ENCODE results near the gene CRX. TPM values are rescaled to one million over a fixed set of nuclear protein-coding genes. Genes with fewer than 3 reads are reported as not detected.
"Not testable (repeated sequence)": the region's sequence is repeated elsewhere in the genome, so short reads cannot be mapped to it uniquely, and the experiment has no call there.

CRX gene
- total RNA-seq, 1 experiment from 2014 or later = not detected

DNA sequence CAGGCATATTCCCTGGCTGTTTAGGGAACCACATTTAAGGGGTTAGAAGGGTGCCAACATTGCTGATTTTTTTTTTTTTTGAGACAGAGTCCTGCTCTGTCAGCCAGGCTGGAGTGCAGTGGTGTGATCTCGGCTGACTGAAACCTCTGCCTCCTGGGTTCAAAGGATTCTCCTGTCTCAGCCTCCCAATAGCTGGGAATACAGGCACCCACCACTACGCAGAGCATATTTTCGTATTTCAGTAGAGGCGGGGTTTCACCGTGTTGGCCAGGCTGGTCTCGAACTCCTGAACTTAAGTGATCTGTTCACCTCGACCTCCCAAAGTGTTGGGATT, 7.8 kb upstream of the CRX start:
- H3K4me2 ChIP-seq = no peak overlapping the region
- H4K20me1 ChIP-seq (ENCODE audit: insufficient read depth) = no peaks in the 10 kb centered on the region
- no peak overlapping the region for H3K4me3 ChIP-seq
- ChIA-PET CTCF (interaction anchor here (0.6 to 0.7 kb wide), 2 partner anchors 243 to 680 kb away, joined by 4 to 5 read pairs; no protein-coding TSS in a partner anchor), POLR2A (ENCODE audit: unreplicated experiment) (interaction anchor here (0.7 kb wide), 1 partner anchor 30 kb away, joined by 10 read pairs; no protein-coding TSS in a partner anchor)
- H3K36me3 ChIP-seq (ENCODE audit: low read depth) = no peaks in the 10 kb centered on the region
- TF ChIP-seq CTCF (conservative IDR thresholded peaks at IDR 0.05) = no peak
- TF ChIP-seq EZH2 (IDR thresholded peaks at IDR 0.05; ENCODE audit: low read depth) = no peak
- BruUV-seq (replicated peaks) = no TSS peak
- no peak for DNase-seq
- H3K9me3 ChIP-seq (ENCODE audit: insufficient read depth, low read depth) = no peaks in the 10 kb centered on the region
- H3F3A ChIP-seq (ENCODE audit: insufficient read depth, low read depth) = peaks cover 7% of the 10 kb centered on the region
- no peaks in the 10 kb centered on the region for H3K9me2 ChIP-seq (ENCODE audit: insufficient read depth)
- intact Hi-C loops (cut with micrococcal nuclease; ENCODE audit: unreplicated experiment) = no loop called here
- no peaks in the 10 kb centered on the region for H3K4me1 ChIP-seq (replicated peaks; ENCODE audit: insufficient read depth)
- H2AFZ ChIP-seq = no peak overlapping the region
- no peaks in the 10 kb centered on the region for H3K79me2 ChIP-seq (ENCODE audit: low read depth)
- no peak overlapping the region for H3K27ac ChIP-seq
- peaks cover 20% of the 10 kb centered on the region for H3K27me3 ChIP-seq (ENCODE audit: insufficient read depth, low read depth)

DNA sequence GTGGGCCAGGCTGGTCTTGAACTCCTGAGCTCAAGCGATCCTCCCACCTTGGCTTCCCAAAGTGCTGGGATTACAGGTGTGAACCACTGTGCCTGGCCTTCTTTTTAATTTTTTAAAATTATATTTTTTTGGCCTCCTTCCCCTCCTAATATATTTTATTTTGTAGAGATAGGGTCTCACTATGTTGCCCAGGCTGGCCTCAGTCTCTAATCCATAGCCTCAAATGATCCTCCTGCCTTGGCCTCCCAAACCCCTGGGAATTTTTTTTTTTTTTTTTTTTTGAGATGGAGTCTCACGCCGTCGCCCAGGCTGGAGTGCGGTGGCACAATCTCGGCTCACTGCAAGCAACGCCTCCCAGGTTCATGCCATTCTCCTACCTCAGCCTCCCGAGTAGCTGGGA, 5.5 kb upstream of the CRX start:
- not testable (repeated sequence) for H3K36me3 ChIP-seq (ENCODE audit: low read depth)
- ChIA-PET CTCF (interaction anchor here (0.5 kb wide), 1 partner anchor 803 kb away, joined by 3 read pairs; no protein-coding TSS in a partner anchor), POLR2A (ENCODE audit: unreplicated experiment) (interaction anchor here (0.5 kb wide), 1 partner anchor 70 kb away, joined by 10 read pairs; the partner anchor contains the start of gene SULT2A1)

GRCh38 chr19:47818221-47818620, 3.5 kb upstream of the CRX start:
- H3K9me2 ChIP-seq (ENCODE audit: insufficient read depth); POLR2A ChIA-PET (ENCODE audit: unreplicated experiment); H3K27ac ChIP-seq; H3K9me3 ChIP-seq (ENCODE audit: insufficient read depth, low read depth); H3K4me1 ChIP-seq (replicated peaks; ENCODE audit: insufficient read depth); H3K79me2 ChIP-seq (ENCODE audit: low read depth); CTCF ChIA-PET; H4K20me1 ChIP-seq (ENCODE audit: insufficient read depth); H3K4me2 ChIP-seq; H3F3A ChIP-seq (ENCODE audit: insufficient read depth, low read depth); intact Hi-C loops (cut with micrococcal nuclease; ENCODE audit: unreplicated experiment); BruUV-seq (replicated peaks); H3K36me3 ChIP-seq (ENCODE audit: low read depth); DNase-seq; H3K4me3 ChIP-seq; H2AFZ ChIP-seq: not testable (repeated sequence)
- peaks cover 60% of the 10 kb centered on the region for H3K27me3 ChIP-seq (ENCODE audit: insufficient read depth, low read depth)

More for the DNA sequence above, 5.5 kb upstream of the CRX start:
- H3K27ac ChIP-seq; intact Hi-C loops (cut with micrococcal nuclease; ENCODE audit: unreplicated experiment); H3K9me2 ChIP-seq (ENCODE audit: insufficient read depth); DNase-seq; BruUV-seq (replicated peaks); H3K4me2 ChIP-seq; H4K20me1 ChIP-seq (ENCODE audit: insufficient read depth); H3K79me2 ChIP-seq (ENCODE audit: low read depth); H3K4me3 ChIP-seq; H3K9me3 ChIP-seq (ENCODE audit: insufficient read depth, low read depth); H3F3A ChIP-seq (ENCODE audit: insufficient read depth, low read depth); H2AFZ ChIP-seq; H3K4me1 ChIP-seq (replicated peaks; ENCODE audit: insufficient read depth): not testable (repeated sequence)
- peaks cover 42% of the 10 kb centered on the region for H3K27me3 ChIP-seq (ENCODE audit: insufficient read depth, low read depth)

GRCh38 chr19:47819858-47820257, 1.9 kb upstream of the CRX start:
- POLR2A ChIA-PET (ENCODE audit: unreplicated experiment) = no interaction called here
- intact Hi-C loops (cut with micrococcal nuclease; ENCODE audit: unreplicated experiment) = no loop called here
- CTCF ChIA-PET = interaction anchor here (0.6 kb wide), 1 partner anchor 38 kb away, joined by 8 read pairs; no protein-coding TSS in a partner anchor
- Histone ChIP-seq H3F3A (ENCODE audit: insufficient read depth, low read depth) (no peaks in the 10 kb centered on the region), H3K79me2 (ENCODE audit: low read depth) (no peaks in the 10 kb centered on the region), H3K27ac (no peak overlapping the region), H3K36me3 (ENCODE audit: low read depth) (no peaks in the 10 kb centered on the region), H3K9me3 (ENCODE audit: insufficient read depth, low read depth) (no peaks in the 10 kb centered on the region), H2AFZ (no peak overlapping the region), H3K9me2 (ENCODE audit: insufficient read depth) (no peaks in the 10 kb centered on the region), H4K20me1 (ENCODE audit: insufficient read depth) (no peaks in the 10 kb centered on the region), H3K4me1 (replicated peaks; ENCODE audit: insufficient read depth) (no peaks in the 10 kb centered on the region), H3K4me2 (no peak overlapping the region), H3K27me3 (ENCODE audit: insufficient read depth, low read depth) (peaks cover 71% of the 10 kb centered on the region), H3K4me3 (no peak overlapping the region)
- TF ChIP-seq EZH2 (IDR thresholded peaks at IDR 0.05; ENCODE audit: low read depth) (no peak), CTCF (conservative IDR thresholded peaks at IDR 0.05) (no peak)
- no TSS peak for BruUV-seq (replicated peaks)
- DNase-seq = no peak
